ENCODE data around the gene TOX3. TPM values are rescaled to one million over a fixed set of nuclear protein-coding genes. Genes with fewer than 3 reads are reported as not detected.

Gene TOX3
- total and polyA plus RNA-seq, 2 experiments from 2014 or later = 0.24 to 0.79 TPM

GRCh38 chr16:52424591-52424990 is 122.4 kb downstream of the TOX3 start:
- Histone ChIP-seq H3K36me3 (no peaks in the 10 kb centered on the region), H3K27ac (no peak overlapping the region), H3K4me1 (ENCODE audit: low read depth) (no peaks in the 10 kb centered on the region), H3K27me3 (no peaks in the 10 kb centered on the region), H3K4me3 (no peak overlapping the region), H3K9me3 (ENCODE audit: low read depth) (no peaks in the 10 kb centered on the region)
- no peak for DNase-seq (ENCODE audit: low read depth in 1 of 2, low spot score in 1 of 2)
- no peak for TF ChIP-seq CTCF (IDR thresholded peaks at IDR 0.05; ENCODE audit: low read depth, low read length)

- Histone ChIP-seq H3K27me3 (no peaks in the 10 kb centered on the region), H3K4me1 (ENCODE audit: low read depth) (no peaks in the 10 kb centered on the region), H3K9me3 (ENCODE audit: low read depth) (no peaks in the 10 kb centered on the region), H3K4me3 (no peak overlapping the region), H3K27ac (no peak overlapping the region), H3K36me3 (no peaks in the 10 kb centered on the region)
- no peak for TF ChIP-seq CTCF (IDR thresholded peaks at IDR 0.05; ENCODE audit: low read depth, low read length)
- no peak for DNase-seq (ENCODE audit: low read depth in 1 of 2, low spot score in 1 of 2)
These were observed 124.6 kb downstream of the TOX3 start for GRCh38 chr16:52422307-52422706.

- no peak for TF ChIP-seq CTCF (IDR thresholded peaks at IDR 0.05; ENCODE audit: low read depth, low read length)
- Histone ChIP-seq H3K4me3 (no peak overlapping the region), H3K27ac (no peak overlapping the region), H3K36me3 (no peaks in the 10 kb centered on the region), H3K27me3 (no peaks in the 10 kb centered on the region), H3K4me1 (ENCODE audit: low read depth) (no peaks in the 10 kb centered on the region), H3K9me3 (ENCODE audit: low read depth) (no peaks in the 10 kb centered on the region)
- no peak for DNase-seq (ENCODE audit: low read depth in 1 of 2, low spot score in 1 of 2)
These were observed 128.7 kb downstream of the TOX3 start for GRCh38 chr16:52418201-52418600.

- H3K4me1 ChIP-seq (ENCODE audit: low read depth) = no peaks in the 10 kb centered on the region
These were observed 130.1 kb downstream of the TOX3 start for GRCh38 chr16:52416888-52417287.

GRCh38 chr16:52411011-52411410 is 135.9 kb downstream of the TOX3 start:
- Histone ChIP-seq H3K27me3 (no peaks in the 10 kb centered on the region), H3K4me3 (no peak overlapping the region), H3K9me3 (ENCODE audit: low read depth) (no peaks in the 10 kb centered on the region), H3K4me1 (ENCODE audit: low read depth) (no peaks in the 10 kb centered on the region), H3K27ac (no peak overlapping the region), H3K36me3 (no peaks in the 10 kb centered on the region)
- DNase-seq (ENCODE audit: low read depth in 1 of 2, low spot score in 1 of 2) = no peak
- no peak for TF ChIP-seq CTCF (IDR thresholded peaks at IDR 0.05; ENCODE audit: low read depth, low read length)

More at GRCh38 chr16:52416888-52417287, 130.1 kb downstream of the TOX3 start:
- TF ChIP-seq CTCF (IDR thresholded peaks at IDR 0.05; ENCODE audit: low read depth, low read length) = no peak
- DNase-seq (ENCODE audit: low read depth in 1 of 2, low spot score in 1 of 2) = no peak
- H3K27ac ChIP-seq = no peak overlapping the region
- no peak overlapping the region for H3K4me3 ChIP-seq
- no peaks in the 10 kb centered on the region for H3K9me3 ChIP-seq (ENCODE audit: low read depth)
- no peaks in the 10 kb centered on the region for H3K36me3 ChIP-seq
- H3K27me3 ChIP-seq = no peaks in the 10 kb centered on the region

Measured in cardiac muscle cell (in vitro differentiated cells and primary cell).